Measurements from ENCODE around the gene CDH4.

The CDH4 gene

DNA sequence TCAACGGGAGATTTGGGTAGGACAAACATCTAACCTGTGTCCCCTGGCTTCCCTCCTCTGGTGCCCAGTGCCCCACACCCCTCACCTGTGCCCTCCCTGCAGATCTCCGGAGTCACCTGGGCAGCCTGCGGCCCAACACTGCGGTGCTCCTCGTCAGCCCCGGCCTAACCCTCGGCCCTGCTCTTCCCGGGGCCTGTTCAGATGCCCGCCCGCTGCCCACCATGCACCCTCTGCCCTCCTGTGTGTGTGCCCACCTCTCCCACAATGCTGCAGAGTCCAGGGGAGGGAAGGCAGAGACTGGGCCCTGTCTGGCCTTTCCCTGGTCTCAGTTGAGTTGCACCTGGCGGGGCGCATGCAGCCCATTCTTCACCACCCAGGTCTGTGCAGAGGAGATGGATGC is 349.3 kb downstream of the CDH4 start:
- no peak for DNase-seq (ENCODE audit: low read depth in 2 of 2)

- DNase-seq (ENCODE audit: low read depth in 2 of 2) = no peak
These were observed 349.8 kb downstream of the CDH4 start for GRCh38 chr20:61601853-61602252.

DNA sequence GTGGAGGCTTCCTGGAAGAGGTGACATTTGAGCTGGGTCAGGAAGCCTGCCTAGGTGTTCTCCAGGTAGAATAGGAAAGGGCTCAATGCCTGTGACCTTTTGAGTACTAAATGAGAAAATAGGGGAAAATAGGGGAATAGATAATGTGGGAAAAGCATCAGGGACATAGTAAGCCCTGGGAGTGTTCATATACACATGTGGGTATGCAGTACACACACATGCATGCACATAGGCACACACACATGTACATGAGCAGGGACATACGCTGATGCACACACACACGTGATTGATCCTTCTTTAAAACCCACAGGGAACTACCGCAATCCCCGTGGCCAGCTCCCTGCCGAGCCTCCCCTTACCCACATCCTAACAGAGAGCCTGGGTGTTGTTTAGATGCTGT is 351.7 kb downstream of the CDH4 start:
- no peak for DNase-seq (ENCODE audit: low read depth in 2 of 2)

DNA sequence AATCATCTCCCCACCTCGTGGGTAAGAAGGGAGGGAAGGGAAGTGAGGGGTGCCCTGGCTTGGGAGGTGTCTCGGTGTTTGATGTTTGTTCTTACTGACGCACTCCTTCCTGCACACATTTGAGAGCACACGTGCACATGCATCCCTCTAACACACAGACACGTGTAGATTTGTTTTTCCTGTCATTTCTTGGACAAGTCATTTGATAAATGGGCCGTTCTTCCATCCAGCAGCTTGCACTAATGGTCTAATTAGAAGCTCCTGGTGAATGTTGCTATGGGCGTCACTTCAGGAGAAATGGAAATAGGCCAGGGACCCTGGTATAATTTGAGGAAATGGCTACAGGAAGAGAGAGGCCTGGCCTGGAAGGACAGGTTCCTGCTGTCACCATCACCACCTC is 352.5 kb downstream of the CDH4 start:
- no peak for DNase-seq (ENCODE audit: low read depth in 2 of 2)

DNA sequence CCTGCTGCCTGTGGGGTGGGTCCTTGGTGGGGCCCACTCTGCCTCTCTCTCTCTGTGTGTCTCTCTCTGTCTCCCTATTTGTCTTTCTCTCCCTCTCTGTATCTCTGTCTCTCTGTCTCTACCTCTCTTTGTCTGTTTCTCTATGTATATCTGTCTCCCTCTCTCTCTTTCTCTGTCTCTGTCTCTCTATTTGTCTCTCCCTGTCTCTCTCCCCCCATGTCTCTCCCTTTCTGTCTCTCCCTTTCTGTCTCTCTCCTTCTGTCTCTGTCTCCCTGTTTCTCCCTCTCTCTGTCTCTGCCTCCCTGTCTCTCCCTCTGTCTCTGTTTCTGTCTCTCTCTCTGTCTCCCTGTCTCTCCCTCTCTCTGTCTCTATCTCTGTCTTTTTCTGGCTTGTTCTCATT is 353.2 kb downstream of the CDH4 start:
- DNase-seq (ENCODE audit: low read depth in 2 of 2) = no peak

DNA sequence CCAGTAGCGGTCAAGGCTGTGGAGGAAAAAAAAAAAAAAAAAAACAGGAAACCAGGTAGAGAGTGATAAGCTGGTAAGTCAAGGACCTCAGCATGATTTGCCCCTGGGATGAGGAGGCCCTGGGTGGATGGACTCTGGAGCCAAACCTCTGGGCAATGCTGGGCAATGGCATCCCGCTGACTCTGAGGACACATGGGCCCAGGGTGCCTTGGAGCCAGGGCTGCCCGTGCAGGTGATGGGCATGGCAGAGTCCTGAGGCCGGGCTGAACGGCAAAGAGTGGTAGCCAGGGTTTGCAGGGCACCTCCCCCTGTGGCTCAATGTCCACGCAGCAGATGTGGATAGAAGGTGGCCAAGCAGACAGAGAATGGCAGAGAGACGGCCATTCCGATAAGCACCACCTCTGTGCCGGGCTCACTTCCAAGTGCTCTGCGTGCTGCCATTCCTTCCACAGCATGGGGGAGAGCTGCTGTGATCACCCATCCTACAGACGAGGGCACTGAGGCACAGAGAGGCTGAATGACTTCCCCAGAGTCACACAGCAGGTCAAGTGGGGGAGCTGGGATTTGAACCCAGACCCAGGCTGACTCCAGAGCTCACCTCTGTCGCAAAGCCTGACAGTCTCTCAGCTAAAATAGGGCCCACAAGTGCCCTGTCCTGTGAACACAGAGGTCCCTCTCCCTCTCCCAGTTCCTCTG is 353.9 kb downstream of the CDH4 start:
- no peak for DNase-seq (ENCODE audit: low read depth in 2 of 2)

DNA sequence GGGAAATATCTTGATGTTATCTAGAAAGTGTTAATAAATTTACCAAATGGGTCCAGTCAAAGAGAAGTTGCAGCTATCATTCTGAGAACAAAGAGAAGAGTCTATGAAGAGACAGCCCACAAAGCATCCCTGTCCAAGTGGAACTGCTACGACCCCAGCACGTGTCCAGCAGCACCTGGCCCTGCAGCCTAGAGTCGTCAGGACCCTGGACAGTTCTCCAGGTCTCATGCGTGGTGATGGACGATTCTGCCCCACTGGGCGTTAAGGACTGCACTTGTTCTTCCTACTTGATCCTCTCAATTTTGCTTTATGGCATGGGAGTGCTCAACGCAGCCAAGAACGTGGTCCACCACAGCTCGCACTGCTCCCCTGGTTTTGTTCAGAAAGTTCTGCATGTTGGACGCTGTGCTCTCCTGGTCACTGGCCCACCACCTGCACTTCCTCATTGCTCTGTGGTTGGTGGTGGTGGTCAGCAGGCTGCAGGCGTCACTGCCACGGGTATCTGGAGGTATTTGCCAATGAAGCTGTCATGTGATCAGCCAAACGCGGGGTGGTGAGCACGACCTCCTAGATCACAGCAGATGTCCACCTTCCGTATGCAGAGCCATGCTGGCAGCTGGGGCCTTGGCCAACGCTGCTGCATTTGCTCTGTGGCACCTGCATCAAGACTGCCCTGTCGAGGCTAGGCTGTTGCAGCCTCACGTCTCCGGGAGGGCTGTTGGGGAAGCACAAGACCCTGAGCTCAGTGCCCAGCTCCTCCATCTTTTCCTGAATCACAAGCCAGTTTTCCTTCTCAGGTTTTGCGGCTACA is 356.4 kb downstream of the CDH4 start:
- DNase-seq (ENCODE audit: low read depth in 2 of 2) = no peak

GRCh38 chr20:61609461-61609860 is 357.4 kb downstream of the CDH4 start:
- no peak for DNase-seq (ENCODE audit: low read depth in 2 of 2)

DNA sequence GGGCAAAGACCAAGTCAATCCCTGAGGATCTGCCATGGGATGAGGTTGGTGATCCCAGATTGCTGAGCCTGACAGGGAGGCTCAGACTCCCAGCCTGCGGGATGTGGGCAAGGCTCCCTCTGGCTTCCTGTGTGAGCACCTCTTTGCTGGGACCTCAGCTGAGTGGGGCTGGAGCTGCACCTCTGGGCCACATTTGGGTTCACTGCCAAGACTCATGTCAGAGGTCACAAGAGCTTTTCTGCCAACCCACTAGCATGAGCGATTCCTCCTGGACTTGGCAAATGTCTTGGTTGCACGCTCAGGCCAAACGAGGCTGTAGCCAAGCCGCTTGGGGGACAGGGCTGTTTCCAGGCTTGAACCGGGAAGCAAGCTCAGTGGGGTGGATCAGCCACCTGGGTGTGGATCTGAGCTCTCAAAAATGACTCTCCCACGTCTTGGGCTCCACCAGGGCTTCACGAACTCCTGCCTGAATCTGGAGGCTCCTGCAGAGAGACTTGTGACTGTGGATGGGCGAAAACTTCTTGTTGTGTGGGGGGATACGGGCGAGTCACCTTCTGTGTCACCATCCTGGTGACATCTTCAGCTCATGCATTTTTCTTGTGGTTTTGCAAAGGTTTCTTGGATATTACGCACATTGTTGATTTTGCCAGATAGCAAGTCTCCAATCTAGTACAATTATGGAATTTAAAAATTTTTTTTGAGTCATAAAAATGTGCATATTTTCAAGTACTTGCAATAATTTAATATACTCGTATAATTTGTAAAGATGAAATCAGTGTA is 359.5 kb downstream of the CDH4 start:
- no peak for DNase-seq (ENCODE audit: low read depth in 2 of 2)

DNA sequence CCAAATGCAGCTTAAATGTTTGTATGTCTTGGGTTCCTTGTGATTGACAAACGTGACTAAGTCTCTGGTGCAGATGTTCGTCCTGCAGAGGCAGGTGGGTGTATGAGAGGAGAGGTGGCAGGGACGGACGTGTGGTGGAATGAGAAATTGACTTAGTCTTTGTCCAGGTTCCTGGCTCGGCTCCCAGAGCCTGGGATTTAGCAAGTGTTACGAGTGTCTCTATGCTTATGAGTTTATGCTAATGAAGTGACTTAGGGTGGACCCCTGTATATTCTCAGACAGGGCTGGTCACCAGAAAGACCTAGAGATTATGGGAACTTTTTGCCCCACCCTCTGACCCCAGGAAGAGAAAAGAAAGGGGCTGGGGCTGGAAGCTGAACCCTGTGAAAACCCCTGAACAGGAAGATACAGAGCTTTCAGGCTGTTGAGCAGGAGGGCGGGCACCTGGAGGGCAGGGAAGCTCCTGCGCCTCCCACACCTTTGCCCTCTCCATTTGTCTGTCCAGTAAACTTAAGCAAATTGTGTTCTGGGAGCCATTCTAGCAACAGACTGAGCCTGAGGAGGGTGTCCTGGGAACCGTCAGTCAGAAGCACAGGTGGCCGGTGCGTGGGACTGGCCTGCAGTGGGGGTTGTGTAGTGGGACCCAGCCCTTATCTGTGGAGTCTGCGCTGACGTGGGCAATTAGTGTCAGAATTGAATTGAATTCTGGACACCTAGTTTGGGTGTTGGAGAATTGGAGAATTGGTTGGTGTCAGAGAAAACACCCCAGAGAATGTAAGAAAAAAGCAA is 362.1 kb downstream of the CDH4 start:
- no peak for DNase-seq (ENCODE audit: low read depth in 2 of 2)

GRCh38 chr20:61614706-61615100 is 362.6 kb downstream of the CDH4 start:
- DNase-seq (ENCODE audit: low read depth in 2 of 2) = no peak

GRCh38 chr20:61615806-61616205 is 363.7 kb downstream of the CDH4 start:
- DNase-seq (ENCODE audit: low read depth in 2 of 2) = no peak

DNA sequence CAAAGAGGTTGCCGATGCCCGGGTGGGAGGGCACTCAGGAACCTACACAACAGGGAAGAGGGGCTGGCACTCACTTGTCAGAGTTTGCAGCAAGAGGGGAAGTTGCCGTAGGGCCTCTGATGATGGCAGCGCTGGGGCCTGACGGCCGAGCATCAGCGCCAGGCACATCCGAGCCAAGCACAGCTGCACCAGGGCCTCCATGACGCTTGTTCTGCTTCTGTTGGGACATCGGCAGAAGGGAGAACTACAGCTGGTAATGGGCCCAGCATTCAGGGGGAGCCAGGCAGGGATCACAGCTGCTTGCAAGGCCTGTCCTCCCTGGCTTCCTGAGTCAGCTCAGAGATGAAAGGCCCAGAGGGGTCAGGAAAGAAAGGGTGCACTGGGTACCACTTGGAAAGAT is 367.7 kb downstream of the CDH4 start:
- DNase-seq (ENCODE audit: low read depth in 2 of 2) = no peak

- DNase-seq (ENCODE audit: low read depth in 2 of 2) = no peak
These were observed 368.1 kb downstream of the CDH4 start for GRCh38 chr20:61620174-61620573.

- no peak for DNase-seq (ENCODE audit: low read depth in 2 of 2)
These were observed 369.1 kb downstream of the CDH4 start for GRCh38 chr20:61621035-61621730.

GRCh38 chr20:61621852-61622251 is 369.8 kb downstream of the CDH4 start:
- no peak for DNase-seq (ENCODE audit: low read depth in 2 of 2)

- DNase-seq (ENCODE audit: low read depth in 2 of 2) = no peak
These were observed 371.4 kb downstream of the CDH4 start for GRCh38 chr20:61623451-61623850.

DNA sequence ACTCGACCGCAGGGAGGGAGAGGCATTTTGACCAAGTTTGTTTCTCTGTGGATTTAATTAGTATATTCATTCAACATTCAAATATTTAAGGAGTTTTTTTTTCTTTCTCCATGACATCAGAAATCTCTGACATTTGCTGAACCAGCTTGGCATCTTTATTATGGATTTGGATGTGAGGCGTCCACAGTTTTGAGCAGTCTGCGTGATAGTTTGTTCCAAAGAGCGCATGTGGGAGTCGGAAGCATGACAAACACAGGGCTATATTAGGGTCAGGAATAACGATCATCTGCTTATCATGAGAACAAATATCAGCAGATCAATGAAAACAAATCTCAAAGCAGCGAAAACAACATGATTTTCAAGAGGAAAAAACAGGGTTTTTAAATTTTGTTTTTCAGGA is 373.2 kb downstream of the CDH4 start:
- DNase-seq (ENCODE audit: low read depth in 2 of 2) = no peak

GRCh38 chr20:61626412-61626811 is 374.4 kb downstream of the CDH4 start:
- DNase-seq (ENCODE audit: low read depth in 2 of 2) = no peak

DNA sequence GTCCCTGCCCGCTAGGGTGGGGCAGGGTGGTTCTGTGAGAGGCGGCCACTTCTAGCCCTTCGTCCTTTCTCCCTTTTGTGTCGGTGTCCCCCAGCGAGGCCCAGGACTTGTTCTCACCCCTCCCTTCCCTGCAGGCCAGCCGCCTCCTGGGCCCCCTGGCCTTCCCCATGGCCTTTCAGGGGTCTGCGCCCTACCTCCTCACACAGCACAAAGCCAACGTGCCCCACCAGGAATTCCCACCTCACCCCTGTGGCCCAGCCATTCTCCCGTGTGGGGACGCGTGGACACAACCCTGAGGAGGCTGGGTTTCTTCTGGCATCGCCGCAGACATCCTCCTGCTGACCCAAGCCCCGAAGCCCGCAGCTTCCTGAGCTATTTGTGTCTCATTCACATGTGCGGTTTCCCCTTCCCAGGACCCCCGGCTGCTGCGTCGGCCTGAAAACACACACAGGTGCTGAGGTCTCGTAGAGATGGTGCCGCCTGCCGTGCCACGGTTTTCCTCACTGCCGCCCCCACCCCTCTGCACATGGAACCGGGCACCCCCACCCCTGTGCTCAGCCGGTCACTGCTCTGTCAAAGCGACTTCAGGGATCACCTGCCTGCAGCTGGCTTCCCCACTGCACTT is 375.8 kb downstream of the CDH4 start:
- no peak for DNase-seq (ENCODE audit: low read depth in 2 of 2)

GRCh38 chr20:61628480-61628879 is 376.4 kb downstream of the CDH4 start:
- DNase-seq (ENCODE audit: low read depth in 2 of 2) = no peak

Measured in stimulated activated CD4-positive, alpha-beta T cell treated with anti-CD3 and anti-CD28 coated beads, Interleukin-4, amount 100 ng/mL, for 48 hours (primary cell).